ENCODE results near the gene USP4. TPM values are rescaled to one million over a fixed set of nuclear protein-coding genes. Genes with fewer than 3 reads are reported as not detected.

USP4 gene
- total and polyA plus RNA-seq, 2 experiments from 2014 or later: 16.9 to 20.3 TPM

- no peak overlapping the region for H3K4me3 Mint-ChIP-seq
- no peak for TF ChIP-seq CTCF (conservative IDR thresholded peaks at IDR 0.05; ENCODE audit: low read depth in 2 of 2)
- no peaks in the 10 kb centered on the region for H3K4me1 Mint-ChIP-seq
- no peak overlapping the region for H3K27ac ChIP-seq (ENCODE audit: low read depth)
- no peaks in the 10 kb centered on the region for H3K79me2 ChIP-seq (replicated peaks; ENCODE audit: insufficient read depth)
- no peak overlapping the region; the same call in 1 of the 2 replicates for H3K27ac Mint-ChIP-seq
- peaks cover 4% of the 10 kb centered on the region for H3K27me3 Mint-ChIP-seq (ENCODE audit: insufficient read depth, low read depth, poor library complexity)
- H3F3A ChIP-seq (replicated peaks; ENCODE audit: low read depth): no peaks in the 10 kb centered on the region
- no peaks in the 10 kb centered on the region for H3K36me3 Mint-ChIP-seq (ENCODE audit: low read depth)
- no peaks in the 10 kb centered on the region for H3K27me3 ChIP-seq (ENCODE audit: insufficient read depth)
- no peak overlapping the region for H2AFZ ChIP-seq
- H4K20me1 ChIP-seq (replicated peaks; ENCODE audit: insufficient read depth): no peaks in the 10 kb centered on the region
- no peaks in the 10 kb centered on the region for H3K9me3 Mint-ChIP-seq
- H3K9me2 ChIP-seq (ENCODE audit: insufficient read depth): no peaks in the 10 kb centered on the region
- no peaks in the 10 kb centered on the region for H3K36me3 ChIP-seq (ENCODE audit: insufficient read depth)
- DNase-seq (ENCODE audit: low spot score) (no peak), ATAC-seq (peak; percentile 71)
- H3K4me3 ChIP-seq: no peak overlapping the region
- no peaks in the 10 kb centered on the region for H3K4me1 ChIP-seq (ENCODE audit: insufficient read depth)
- no peak overlapping the region for H3K4me2 ChIP-seq
Observed at GRCh38 chr3:49269443-49270155, 70.3 kb downstream of the USP4 start.

- Histone ChIP-seq H3K27me3 (ENCODE audit: insufficient read depth) (no peaks in the 10 kb centered on the region), H3K4me1 (ENCODE audit: insufficient read depth) (no peaks in the 10 kb centered on the region), H3K4me3 (no peak overlapping the region), H3K9me2 (ENCODE audit: insufficient read depth) (no peaks in the 10 kb centered on the region), H4K20me1 (replicated peaks; ENCODE audit: insufficient read depth) (no peaks in the 10 kb centered on the region), H2AFZ (no peak overlapping the region), H3F3A (replicated peaks; ENCODE audit: low read depth) (no peaks in the 10 kb centered on the region), H3K27ac (ENCODE audit: low read depth) (no peak overlapping the region), H3K36me3 (ENCODE audit: insufficient read depth) (no peaks in the 10 kb centered on the region), H3K4me2 (no peak overlapping the region), H3K79me2 (replicated peaks; ENCODE audit: insufficient read depth) (no peaks in the 10 kb centered on the region)
- Mint-ChIP-seq H3K27me3 (ENCODE audit: insufficient read depth, low read depth, poor library complexity) (peaks cover 4% of the 10 kb centered on the region), H3K9me3 (no peaks in the 10 kb centered on the region), H3K27ac (no peak overlapping the region), H3K4me3 (no peak overlapping the region), H3K4me1 (no peaks in the 10 kb centered on the region), H3K36me3 (ENCODE audit: low read depth) (no peaks in the 10 kb centered on the region)
- no peak for TF ChIP-seq JUNB (IDR thresholded peaks at IDR 0.05; ENCODE audit: unreplicated experiment)
- no peak for ATAC-seq
- no peak for DNase-seq (ENCODE audit: low spot score)
Observed at GRCh38 chr3:49266410-49267095, 73.3 kb downstream of the USP4 start.

GRCh38 chr3:49265661-49266386 is 74.0 kb downstream of the USP4 start:
- Histone ChIP-seq H2AFZ (no peak overlapping the region), H3K9me2 (ENCODE audit: insufficient read depth) (no peaks in the 10 kb centered on the region), H3K4me3 (no peak overlapping the region), H3K27ac (ENCODE audit: low read depth) (no peak overlapping the region), H3K27me3 (ENCODE audit: insufficient read depth) (no peaks in the 10 kb centered on the region), H3K4me2 (no peak overlapping the region), H3K36me3 (ENCODE audit: insufficient read depth) (no peaks in the 10 kb centered on the region), H3K4me1 (ENCODE audit: insufficient read depth) (no peaks in the 10 kb centered on the region), H3K79me2 (replicated peaks; ENCODE audit: insufficient read depth) (no peaks in the 10 kb centered on the region), H4K20me1 (replicated peaks; ENCODE audit: insufficient read depth) (no peaks in the 10 kb centered on the region), H3F3A (replicated peaks; ENCODE audit: low read depth) (no peaks in the 10 kb centered on the region)
- Mint-ChIP-seq H3K27me3 (ENCODE audit: insufficient read depth, low read depth, poor library complexity) (peaks cover 6% of the 10 kb centered on the region), H3K9me3 (no peaks in the 10 kb centered on the region), H3K4me3 (no peak overlapping the region), H3K27ac (no peak overlapping the region), H3K36me3 (ENCODE audit: low read depth) (no peaks in the 10 kb centered on the region), H3K4me1 (no peaks in the 10 kb centered on the region)
- DNase-seq (ENCODE audit: low spot score) (no peak), ATAC-seq (no peak)
- TF ChIP-seq ZNF114 (CRISPR knock-in tag; IDR thresholded peaks at IDR 0.05) (no peak), POLR2AphosphoS5 (IDR thresholded peaks at IDR 0.05; ENCODE audit: low read depth) (no peak), ZNF462 (CRISPR knock-in tag; IDR thresholded peaks at IDR 0.05) (no peak), EZH2phosphoT487 (IDR thresholded peaks at IDR 0.05; ENCODE audit: unreplicated experiment) (no peak)

Data from GM23338 (cell line).